HL-60 (cell line): ENCODE data around the gene BLID.

ENCODE experiments used
- DNase-seq, 2 experiments: peaks; one replicate each; pipeline ENCODE4 v3.0.0-alpha.2; 2010 to 2020; ENCODE audit warnings: low read depth in 1 of 2, low spot score in 1 of 2
- H3K27ac ChIP-seq: fragments of 250-450 bp; sonication (Bioruptor Pico); replicated peaks from 2 replicates; pipeline ENCODE4 v1.5.1; 2020; ENCODE audit warnings: mild to moderate bottlenecking, moderate library complexity
- H3K27me3 ChIP-seq: fragments of 250-450 bp; sonication (Bioruptor Pico); 2 replicates; pipeline ENCODE4 v1.5.1; 2021; ENCODE audit warnings: mild to moderate bottlenecking, moderate library complexity; ENCODE audit not compliant: insufficient read depth, poor library complexity, severe bottlenecking
- H3K4me3 ChIP-seq: replicated peaks from 2 replicates; pipeline ENCODE4 v1.5.1; 2011; ENCODE audit warnings: mild to moderate bottlenecking, control low read depth, low read length; ENCODE audit not compliant: insufficient read depth
- CTCF ChIP-seq: IDR thresholded peaks from one replicate; pipeline ENCODE4 v1.5.1; 2011; ENCODE audit warnings: low read length, control low read depth, inconsistent platforms; ENCODE audit not compliant: insufficient read depth
- GABPA ChIP-seq: IDR thresholded peaks from 2 replicates; pipeline ENCODE4 v1.6.1; 2012; ENCODE audit warnings: low read depth
- POLR2AphosphoS5 ChIP-seq: IDR thresholded peaks from 2 replicates; pipeline ENCODE4 v1.6.1; 2012; ENCODE audit warnings: low read depth
- REST ChIP-seq: IDR thresholded peaks from 2 replicates; pipeline ENCODE4 v1.6.1; 2012; ENCODE audit warnings: low read depth; ENCODE audit not compliant: insufficient replicate concordance
- SPI1 ChIP-seq: IDR thresholded peaks from 2 replicates; pipeline ENCODE4 v1.6.1; 2012; ENCODE audit warnings: low read depth, mild to moderate bottlenecking, borderline replicate concordance

The BLID gene

DNA sequence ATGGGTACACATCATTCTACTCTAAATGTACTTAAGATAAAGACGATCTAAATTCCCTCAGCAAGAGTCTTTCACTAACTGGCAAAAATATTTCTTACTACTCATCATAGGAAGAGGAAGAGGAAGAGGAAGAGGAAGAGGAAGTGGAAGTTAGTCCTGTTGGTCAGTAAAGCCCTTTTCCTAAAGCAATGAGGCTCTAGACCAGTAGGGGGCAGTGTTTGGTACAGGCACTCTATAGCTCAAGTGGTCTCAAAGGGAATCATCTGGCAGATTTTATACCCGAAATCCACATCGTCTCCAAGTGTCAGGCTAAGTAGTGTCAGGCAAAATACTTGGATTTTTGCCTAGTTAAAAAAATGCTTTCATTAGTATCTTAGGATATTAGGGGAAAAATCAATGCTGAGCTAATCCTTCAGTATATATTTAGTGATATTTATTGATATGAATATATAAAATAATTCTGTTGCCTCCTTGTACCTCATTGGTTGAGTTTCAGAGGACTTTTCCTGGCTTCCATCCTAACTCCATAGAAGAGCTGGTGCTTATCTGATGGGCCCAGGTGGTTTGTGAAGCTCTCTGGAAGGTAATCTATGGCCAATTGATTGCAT lies 7.7 kb downstream of the BLID start:
- peak; percentile 78 for TF ChIP-seq SPI1
- no peak for TF ChIP-seq GABPA
- peak; percentile 23 for TF ChIP-seq CTCF
- no peak for TF ChIP-seq POLR2AphosphoS5
- Histone ChIP-seq H3K4me3 (no peak overlapping the region), H3K27ac (no peak overlapping the region), H3K27me3 (peaks cover 2% of the 10 kb centered on the region)
- peak; percentile 26 to 58 for DNase-seq

DNA sequence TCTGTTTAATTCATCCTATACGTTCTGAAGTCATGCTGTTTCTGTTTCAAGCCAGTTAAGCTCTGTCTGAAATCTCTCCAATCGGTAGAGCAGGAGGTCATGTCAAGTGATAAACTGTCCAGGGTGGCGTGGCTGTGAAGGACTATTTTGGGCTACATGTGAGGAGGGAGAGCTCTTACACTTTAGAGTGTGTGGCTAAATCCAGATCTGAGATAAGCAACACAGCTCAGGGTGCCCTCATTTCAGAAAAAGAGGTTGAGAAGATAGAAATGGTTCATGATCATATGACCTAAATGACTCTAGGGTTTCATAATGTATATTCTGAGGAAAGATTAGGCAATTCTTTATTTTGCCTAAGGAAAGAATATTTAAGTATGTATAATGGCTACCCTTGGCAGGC lies 8.4 kb downstream of the BLID start:
- no peak overlapping the region for H3K4me3 ChIP-seq
- TF ChIP-seq SPI1 (no peak), GABPA (no peak), CTCF (no peak), POLR2AphosphoS5 (no peak), REST (no peak)
- H3K27me3 ChIP-seq: peaks cover 9% of the 10 kb centered on the region
- H3K27ac ChIP-seq: no peak overlapping the region
- no peak for DNase-seq

- DNase-seq: no peak
- peaks cover 14% of the 10 kb centered on the region for H3K27me3 ChIP-seq
- no peak overlapping the region for H3K4me3 ChIP-seq
- H3K27ac ChIP-seq: no peak overlapping the region
- TF ChIP-seq CTCF (no peak), POLR2AphosphoS5 (no peak), SPI1 (no peak), GABPA (no peak), REST (no peak)
Observed at GRCh38 chr11:122107045-122107444, 9.0 kb downstream of the BLID start.
